ENCODE data around the gene SMTN. TPM values are rescaled to one million over a fixed set of nuclear protein-coding genes. Genes with fewer than 3 reads are reported as not detected.

The SMTN gene
- total and polyA plus RNA-seq, 2 donors (not counting 3 experiments of a cell fraction or from before 2014, with no cell fraction given) = 59.0 to 197 TPM

DNA sequence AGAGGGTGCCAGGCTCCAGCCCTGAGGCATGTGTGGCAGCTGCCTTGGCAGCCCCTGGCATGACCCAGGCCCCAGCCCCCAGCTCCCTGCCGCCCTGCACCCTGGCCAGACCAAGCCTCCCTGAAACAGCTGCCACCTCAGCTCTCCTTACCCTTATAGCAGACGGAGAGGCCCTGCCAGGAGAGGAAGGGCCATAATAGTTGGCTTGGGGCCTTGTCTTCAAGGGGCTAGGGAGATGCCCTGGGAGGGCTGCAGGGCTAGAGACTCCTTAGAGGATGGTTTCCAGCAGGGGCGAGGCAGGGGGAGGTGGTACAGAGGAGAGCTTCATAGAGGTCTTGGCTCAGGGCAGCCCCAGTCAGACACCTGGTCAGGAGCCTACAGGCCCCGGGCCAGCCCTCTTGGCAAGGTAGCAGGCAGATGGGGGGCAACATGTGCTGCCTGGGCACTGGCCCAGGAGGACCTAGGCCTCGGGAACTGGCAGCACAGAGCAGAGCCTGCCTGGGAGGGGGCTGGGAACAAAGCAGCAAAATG is 13.0 kb downstream of the SMTN start:
- ChIA-PET CTCF (interaction anchor here (0.6 to 4.4 kb wide), 9 partner anchors 9 to 160 kb away, joined by 3 to 29 read pairs (median 4); partner anchors contain the start of gene SELENOM), POLR2A (interaction anchor here (0.6 to 2.0 kb wide), 2 partner anchors 125 to 763 kb away, joined by 3 to 4 read pairs; partner anchors contain the start of genes MORC2 and TUG1)
- Histone ChIP-seq H3K9ac (replicated peaks; ENCODE audit: extremely low read depth, insufficient read depth, low read length) (no peak overlapping the region), H3K4me2 (ENCODE audit: insufficient read depth, low read length) (no peak overlapping the region), H3K4me1 (ENCODE audit: control insufficient read depth, extremely low read depth, insufficient read depth, low read length) (no peaks in the 10 kb centered on the region), H4K20me1 (replicated peaks; ENCODE audit: control insufficient read depth, extremely low read depth, insufficient read depth, low read length) (no peaks in the 10 kb centered on the region), H3K79me2 (ENCODE audit: control insufficient read depth, insufficient read depth, low read length) (peaks cover 9% of the 10 kb centered on the region), H3K27me3 (ENCODE audit: control insufficient read depth in 2 of 2, insufficient read depth in 2 of 2, low read length in 2 of 2) (no peaks in the 10 kb centered on the region), H3K4me3 (replicated peaks in 1 of 3; ENCODE audit: insufficient read depth in 1 of 3, low read depth in 1 of 3, low read length in 3 of 3) (no peak overlapping the region), H3K27ac (ENCODE audit: insufficient read depth, low read depth, low read length) (no peak overlapping the region), H3K9me3 (replicated peaks; ENCODE audit: control insufficient read depth, insufficient read depth, low read length) (no peaks in the 10 kb centered on the region), H2AFZ (ENCODE audit: low read depth, low read length) (no peak overlapping the region), H3K9me1 (replicated peaks; ENCODE audit: control insufficient read depth, extremely low read depth, insufficient read depth, low read length) (no peaks in the 10 kb centered on the region), H3K36me3 (ENCODE audit: control insufficient read depth in 2 of 2, extremely low read depth in 1 of 2, insufficient read depth in 2 of 2, low read length in 2 of 2) (peaks cover 35 to 80% of the 10 kb centered on the region in 2 experiments)
- DNase-seq (ENCODE audit: low read depth, low spot score) (no peak), FAIRE-seq (no peak)
- no TSS peak for BruUV-seq (replicated peaks)
- intact Hi-C loops (cut with micrococcal nuclease) = no loop called here
- dilution Hi-C loops (cut with MboI; ENCODE audit: extremely low pct_ligation_motif_present, low sequenced_read_pairs) = no loop called here
- TF ChIP-seq, protein P1, sequence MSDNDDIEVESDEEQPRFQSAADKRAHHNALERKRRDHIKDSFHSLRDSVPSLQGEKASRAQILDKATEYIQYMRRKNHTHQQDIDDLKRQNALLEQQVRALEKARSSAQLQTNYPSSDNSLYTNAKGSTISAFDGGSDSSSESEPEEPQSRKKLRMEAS (IDR thresholded peaks at IDR 0.05; ENCODE audit: insufficient read depth, insufficient read length) = no peak
- TF ChIP-seq POLR2A (IDR thresholded peaks at IDR 0.05; ENCODE audit: low read depth, low read length) (no peak), EZH2 (IDR thresholded peaks at IDR 0.05; ENCODE audit: borderline replicate concordance, low read depth, low read length, severe bottlenecking) (no peak)

DNA sequence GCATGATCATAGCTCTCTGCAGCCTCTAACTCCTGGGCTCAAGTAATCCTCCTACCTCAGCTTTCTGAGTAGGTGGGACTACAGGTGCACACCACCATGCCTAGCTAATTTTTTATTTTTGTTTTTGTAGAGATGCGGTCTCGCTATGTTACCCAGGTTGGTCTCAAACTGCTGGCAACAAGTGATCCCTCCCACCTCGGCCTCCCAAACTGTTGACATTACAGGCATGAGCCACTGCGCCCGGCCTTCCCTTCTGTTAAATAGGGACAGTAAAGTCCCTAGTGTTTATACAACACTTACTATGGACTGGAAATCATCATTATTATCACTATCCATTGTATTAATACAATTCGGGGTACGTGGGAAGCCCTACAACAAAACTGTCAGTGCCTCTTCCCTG is 13.6 kb downstream of the SMTN start:
- no peak overlapping the region for H3K4me2 ChIP-seq (ENCODE audit: insufficient read depth, low read length)
- CTCF ChIA-PET = interaction anchor here (1.3 to 4.4 kb wide), 6 partner anchors 10 to 178 kb away, joined by 4 to 29 read pairs (median 6); no protein-coding TSS in a partner anchor
- H3K36me3 ChIP-seq (ENCODE audit: control insufficient read depth in 2 of 2, extremely low read depth in 1 of 2, insufficient read depth in 2 of 2, low read length in 2 of 2) = peaks cover 34 to 80% of the 10 kb centered on the region in 2 experiments
- POLR2A ChIA-PET = no interaction called here
- FAIRE-seq (no peak), DNase-seq (ENCODE audit: low read depth, low spot score) (no peak)
- BruUV-seq (replicated peaks) = no TSS peak
- no peak overlapping the region for H3K9ac ChIP-seq (replicated peaks; ENCODE audit: extremely low read depth, insufficient read depth, low read length)
- H3K27me3 ChIP-seq (ENCODE audit: control insufficient read depth in 2 of 2, insufficient read depth in 2 of 2, low read length in 2 of 2) = no peaks in the 10 kb centered on the region
- no peaks in the 10 kb centered on the region for H3K9me3 ChIP-seq (replicated peaks; ENCODE audit: control insufficient read depth, insufficient read depth, low read length)
- no peaks in the 10 kb centered on the region for H3K9me1 ChIP-seq (replicated peaks; ENCODE audit: control insufficient read depth, extremely low read depth, insufficient read depth, low read length)
- H3K79me2 ChIP-seq (ENCODE audit: control insufficient read depth, insufficient read depth, low read length) = peaks cover 4% of the 10 kb centered on the region
- H3K27ac ChIP-seq (ENCODE audit: insufficient read depth, low read depth, low read length) = no peak overlapping the region
- TF ChIP-seq GATA2 (IDR thresholded peaks at IDR 0.05; ENCODE audit: insufficient read depth, insufficient read length, low read depth, low read length) (no peak), POLR2A (IDR thresholded peaks at IDR 0.05; ENCODE audit: low read depth, low read length) (no peak), FOS (IDR thresholded peaks at IDR 0.05; ENCODE audit: borderline replicate concordance, insufficient read depth, low read length) (no peak), JUN (IDR thresholded peaks at IDR 0.05; ENCODE audit: borderline replicate concordance, insufficient read depth, insufficient read length, low read depth) (no peak), POLR2AphosphoS5 (IDR thresholded peaks at IDR 0.05; ENCODE audit: insufficient read depth, low read depth, low read length) (no peak), EZH2 (IDR thresholded peaks at IDR 0.05; ENCODE audit: borderline replicate concordance, low read depth, low read length, severe bottlenecking) (no peak)
- TF ChIP-seq, protein P1 (IDR thresholded peaks at IDR 0.05; ENCODE audit: insufficient read depth, insufficient read length) = no peak
- dilution Hi-C loops (cut with MboI; ENCODE audit: extremely low pct_ligation_motif_present, low sequenced_read_pairs) = no loop called here
- no peak overlapping the region for H2AFZ ChIP-seq (ENCODE audit: low read depth, low read length)
- no peaks in the 10 kb centered on the region for H4K20me1 ChIP-seq (replicated peaks; ENCODE audit: control insufficient read depth, extremely low read depth, insufficient read depth, low read length)
- intact Hi-C loops (cut with micrococcal nuclease) = no loop called here
- H3K4me1 ChIP-seq (ENCODE audit: control insufficient read depth, extremely low read depth, insufficient read depth, low read length) = no peaks in the 10 kb centered on the region
- H3K4me3 ChIP-seq (replicated peaks in 1 of 3; ENCODE audit: insufficient read depth in 1 of 3, low read depth in 1 of 3, low read length in 3 of 3) = no peak overlapping the region
